Measurements from ENCODE around the gene ZBTB37.

- TF ChIP-seq CTCF (IDR thresholded peaks at IDR 0.05) (no peak), POLR2A (IDR thresholded peaks at IDR 0.05) (no peak)
Observed at GRCh38 chr1:173894189-173894588, 26.0 kb downstream of the ZBTB37 start.

All from gastroesophageal sphincter (tissue), 3 donors.